ENCODE results near the gene NYAP2.

NYAP2 gene

GRCh38 chr2:225429717-225430116 lies 30.2 kb downstream of the NYAP2 start:
- no peak for DNase-seq

GRCh38 chr2:225431105-225431863 lies 31.8 kb downstream of the NYAP2 start:
- no peak for DNase-seq

GRCh38 chr2:225434014-225434413 lies 34.5 kb downstream of the NYAP2 start:
- DNase-seq, result no peak

- DNase-seq, result no peak
Observed at GRCh38 chr2:225437319-225437718, 37.8 kb downstream of the NYAP2 start.

- no peak for DNase-seq
Observed at GRCh38 chr2:225438248-225438647, 38.7 kb downstream of the NYAP2 start.

- no peak for DNase-seq
Observed at GRCh38 chr2:225452677-225453076, 53.2 kb downstream of the NYAP2 start.

- DNase-seq, result no peak
Observed at GRCh38 chr2:225454412-225454811, 54.9 kb downstream of the NYAP2 start.

GRCh38 chr2:225456619-225457260 lies 57.2 kb downstream of the NYAP2 start:
- DNase-seq, result no peak

GRCh38 chr2:225457482-225457881 lies 58.0 kb downstream of the NYAP2 start:
- DNase-seq, result no peak

- no peak for DNase-seq
Observed at GRCh38 chr2:225458431-225459117, 59.1 kb downstream of the NYAP2 start.

- DNase-seq, result no peak
Observed at GRCh38 chr2:225462417-225462816, 62.9 kb downstream of the NYAP2 start.

GRCh38 chr2:225462945-225463344 lies 63.4 kb downstream of the NYAP2 start:
- DNase-seq, result no peak

GRCh38 chr2:225463449-225463848 lies 63.9 kb downstream of the NYAP2 start:
- no peak for DNase-seq

GRCh38 chr2:225464346-225465025 lies 65.0 kb downstream of the NYAP2 start:
- DNase-seq, result no peak

GRCh38 chr2:225465827-225466226 lies 66.3 kb downstream of the NYAP2 start:
- no peak for DNase-seq

- no peak for DNase-seq
Observed at GRCh38 chr2:225466891-225467604, 67.5 kb downstream of the NYAP2 start.

- no peak for DNase-seq
Observed at GRCh38 chr2:225468131-225468530, 68.6 kb downstream of the NYAP2 start.

GRCh38 chr2:225471039-225471438 lies 71.5 kb downstream of the NYAP2 start:
- DNase-seq, result no peak

- DNase-seq, result no peak
Observed at GRCh38 chr2:225471482-225471881, 72.0 kb downstream of the NYAP2 start.

- DNase-seq, result no peak
Observed at GRCh38 chr2:225472161-225472560, 72.7 kb downstream of the NYAP2 start.

- DNase-seq, result no peak
Observed at GRCh38 chr2:225479386-225479785, 79.9 kb downstream of the NYAP2 start.

GRCh38 chr2:225484751-225485150 lies 85.2 kb downstream of the NYAP2 start:
- no peak for DNase-seq

- DNase-seq, result no peak
Observed at GRCh38 chr2:225486236-225486635, 86.7 kb downstream of the NYAP2 start.
